ENCODE data around the gene ISYNA1. TPM values are rescaled to one million over a fixed set of nuclear protein-coding genes. Genes with fewer than 3 reads are reported as not detected.
A peak's percentile ranks its signal among the peaks of the same experiment; 100 is the strongest.

The ISYNA1 gene
- polyA plus RNA-seq, 3 donors, result 3.7 TPM; not detected in 2

DNA sequence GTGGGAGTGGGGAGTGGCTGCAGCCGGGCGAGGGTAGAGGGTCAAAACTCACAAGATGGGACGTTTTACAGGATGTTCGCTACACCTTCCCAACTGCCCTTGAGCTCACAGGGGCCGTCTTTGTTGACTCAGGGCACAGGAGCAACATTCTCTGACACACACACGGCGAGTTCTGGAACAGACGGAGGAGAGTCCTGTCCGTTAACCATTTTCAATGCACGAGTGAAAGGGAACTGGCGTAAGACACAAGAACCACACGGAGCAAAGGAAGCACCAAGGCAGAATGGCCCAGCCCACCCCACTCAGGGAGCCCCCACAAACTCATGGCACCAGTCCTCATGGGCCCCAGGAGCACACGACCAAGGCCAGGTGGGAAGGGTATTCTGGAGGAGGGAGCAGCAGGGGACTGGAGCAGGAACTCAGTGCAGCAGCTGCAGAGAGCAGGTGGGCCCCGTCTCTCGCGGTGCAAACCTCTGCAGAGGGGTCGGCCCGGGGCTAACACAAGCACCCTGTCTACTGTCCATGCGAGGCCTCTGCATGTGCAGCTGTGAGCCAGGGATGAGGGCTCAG lies 37.9 kb upstream of the ISYNA1 start:
- H3K36me3 ChIP-seq (replicated peaks in 1 of 2; ENCODE audit: control insufficient read depth in 1 of 2, insufficient read depth in 2 of 2, low read length in 2 of 2), result peaks cover 10 to 36% of the 10 kb centered on the region in 2 donors
- peaks cover 34 to 43% of the 10 kb centered on the region in 2 donors for H3K36me3 Mint-ChIP-seq
- H3K9me3 ChIP-seq (replicated peaks in 1 of 2; ENCODE audit: control insufficient read depth in 1 of 2, insufficient read depth in 1 of 2, low read length in 2 of 2), result no peaks in the 10 kb centered on the region
- intact Hi-C loops (cut with micrococcal nuclease), result loop anchor here in 1 of 2 donors (5.0 kb wide), 1 partner anchor 96 kb away; the partner anchor contains the start of gene UBA52
- no peak overlapping the region for H3K4me3 ChIP-seq (replicated peaks in 1 of 3; ENCODE audit: low read depth in 2 of 3, low read length in 3 of 3)
- H3K4me2 ChIP-seq (replicated peaks; ENCODE audit: extremely low read depth, low read length, poor library complexity, severe bottlenecking), result peak overlapping the region; percentile 22
- no peak overlapping the region for H3K27ac ChIP-seq (ENCODE audit: low read depth in 1 of 2, low read length in 2 of 2)
- H3K27ac Mint-ChIP-seq, result peak overlapping the region in 5 of 7 donors; percentile 44 to 85 (median 75)
- H3K4me3 Mint-ChIP-seq, result peak overlapping the region in 1 of 2 donors; percentile 48
- H3K79me2 ChIP-seq (ENCODE audit: insufficient read depth, low read length), result peaks cover 90% of the 10 kb centered on the region
- peaks cover 84% of the 10 kb centered on the region for H4K20me1 ChIP-seq (ENCODE audit: insufficient read depth, low read length)
- no peaks in the 10 kb centered on the region for H3K27me3 ChIP-seq (ENCODE audit: control insufficient read depth in 2 of 2, insufficient read depth in 2 of 2, low read length in 2 of 2)
- H3K27me3 Mint-ChIP-seq (ENCODE audit: low read depth in 3 of 3), result peaks cover 0 to 3% (median 0%) of the 10 kb centered on the region in 3 donors
- no peaks in the 10 kb centered on the region for H3K9me3 Mint-ChIP-seq
- H3K4me1 Mint-ChIP-seq, result peaks cover 57% of the 10 kb centered on the region
- H3K9ac ChIP-seq (ENCODE audit: insufficient read depth, low read length, poor library complexity, severe bottlenecking), result no peak overlapping the region
- TF ChIP-seq CTCF (IDR thresholded peaks at IDR 0.05), result no peak
- peaks cover 58 to 67% of the 10 kb centered on the region in 2 donors for H3K4me1 ChIP-seq (ENCODE audit: control insufficient read depth in 1 of 2, insufficient read depth in 2 of 2, low read length in 2 of 2)
- 45% methylated on average over 11 of the region's 19 CpGs for WGBS (ENCODE audit: insufficient coverage)
- DNase-seq, result no peak
- no peak overlapping the region for H2AFZ ChIP-seq (ENCODE audit: insufficient read depth, low read depth, low read length, poor library complexity, severe bottlenecking)

DNA sequence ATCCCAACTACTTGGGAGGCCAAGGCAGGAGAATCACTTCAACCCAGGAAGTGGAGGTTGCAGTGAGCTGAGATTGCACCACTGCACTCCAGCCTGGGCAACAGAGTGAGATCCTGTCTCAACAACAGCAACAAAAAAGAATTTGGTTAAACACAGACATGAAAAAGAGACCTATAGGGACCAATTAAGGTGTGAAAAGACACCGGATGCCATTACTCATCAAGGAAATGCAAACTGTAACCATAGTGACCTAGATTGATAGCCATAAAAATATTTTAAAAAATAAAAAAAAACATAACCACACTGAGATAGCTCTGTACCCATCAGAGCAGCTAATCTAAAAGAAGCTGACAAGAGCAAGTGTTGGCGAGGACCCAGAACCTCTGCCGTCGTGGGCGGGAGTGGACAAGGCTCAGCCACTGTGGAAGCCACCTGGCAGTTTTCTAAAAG lies 37.1 kb upstream of the ISYNA1 start:
- WGBS (ENCODE audit: insufficient coverage), result 97% methylated on average over 4 of the region's 5 CpGs
- Histone ChIP-seq H3K27ac (ENCODE audit: low read depth in 1 of 2, low read length in 2 of 2) (no peak overlapping the region), H4K20me1 (ENCODE audit: insufficient read depth, low read length) (peaks cover 91% of the 10 kb centered on the region)

More for the DNA sequence above, 37.1 kb upstream of the ISYNA1 start:
- TF ChIP-seq CTCF (IDR thresholded peaks at IDR 0.05), result no peak
- Mint-ChIP-seq H3K9me3 (no peaks in the 10 kb centered on the region), H3K4me1 (peaks cover 57% of the 10 kb centered on the region), H3K4me3 (no peak overlapping the region), H3K27me3 (ENCODE audit: low read depth in 3 of 3) (peaks cover 0 to 3% (median 0%) of the 10 kb centered on the region in 3 donors), H3K36me3 (peaks cover 41 to 49% of the 10 kb centered on the region in 2 donors), H3K27ac (peak overlapping the region in 4 of 7 donors; percentile 43 to 63 (median 46))
- intact Hi-C loops (cut with micrococcal nuclease), result loop anchor here in 1 of 2 donors (5.0 kb wide), 1 partner anchor 97 kb away; the partner anchor contains the start of gene UBA52
- Histone ChIP-seq H3K36me3 (replicated peaks in 1 of 2; ENCODE audit: control insufficient read depth in 1 of 2, insufficient read depth in 2 of 2, low read length in 2 of 2) (peaks cover 13 to 44% of the 10 kb centered on the region in 2 donors), H3K9me3 (replicated peaks in 1 of 2; ENCODE audit: control insufficient read depth in 1 of 2, insufficient read depth in 1 of 2, low read length in 2 of 2) (no peaks in the 10 kb centered on the region), H3K79me2 (ENCODE audit: insufficient read depth, low read length) (peaks cover 92% of the 10 kb centered on the region), H2AFZ (ENCODE audit: insufficient read depth, low read depth, low read length, poor library complexity, severe bottlenecking) (no peak overlapping the region), H3K4me2 (replicated peaks; ENCODE audit: extremely low read depth, low read length, poor library complexity, severe bottlenecking) (no peak overlapping the region), H3K9ac (ENCODE audit: insufficient read depth, low read length, poor library complexity, severe bottlenecking) (no peak overlapping the region), H3K4me1 (ENCODE audit: control insufficient read depth in 1 of 2, insufficient read depth in 2 of 2, low read length in 2 of 2) (peaks cover 49 to 67% of the 10 kb centered on the region in 2 donors), H3K27me3 (ENCODE audit: control insufficient read depth in 2 of 2, insufficient read depth in 2 of 2, low read length in 2 of 2) (no peaks in the 10 kb centered on the region), H3K4me3 (replicated peaks in 1 of 3; ENCODE audit: low read depth in 2 of 3, low read length in 3 of 3) (no peak overlapping the region)
- no peak for DNase-seq
